ENCODE results near the gene OR2C1. TPM values are rescaled to one million over a fixed set of nuclear protein-coding genes. Genes with fewer than 3 reads are reported as not detected.

The OR2C1 gene
- total RNA-seq, 1 experiment from 2014 or later, result not detected

DNA sequence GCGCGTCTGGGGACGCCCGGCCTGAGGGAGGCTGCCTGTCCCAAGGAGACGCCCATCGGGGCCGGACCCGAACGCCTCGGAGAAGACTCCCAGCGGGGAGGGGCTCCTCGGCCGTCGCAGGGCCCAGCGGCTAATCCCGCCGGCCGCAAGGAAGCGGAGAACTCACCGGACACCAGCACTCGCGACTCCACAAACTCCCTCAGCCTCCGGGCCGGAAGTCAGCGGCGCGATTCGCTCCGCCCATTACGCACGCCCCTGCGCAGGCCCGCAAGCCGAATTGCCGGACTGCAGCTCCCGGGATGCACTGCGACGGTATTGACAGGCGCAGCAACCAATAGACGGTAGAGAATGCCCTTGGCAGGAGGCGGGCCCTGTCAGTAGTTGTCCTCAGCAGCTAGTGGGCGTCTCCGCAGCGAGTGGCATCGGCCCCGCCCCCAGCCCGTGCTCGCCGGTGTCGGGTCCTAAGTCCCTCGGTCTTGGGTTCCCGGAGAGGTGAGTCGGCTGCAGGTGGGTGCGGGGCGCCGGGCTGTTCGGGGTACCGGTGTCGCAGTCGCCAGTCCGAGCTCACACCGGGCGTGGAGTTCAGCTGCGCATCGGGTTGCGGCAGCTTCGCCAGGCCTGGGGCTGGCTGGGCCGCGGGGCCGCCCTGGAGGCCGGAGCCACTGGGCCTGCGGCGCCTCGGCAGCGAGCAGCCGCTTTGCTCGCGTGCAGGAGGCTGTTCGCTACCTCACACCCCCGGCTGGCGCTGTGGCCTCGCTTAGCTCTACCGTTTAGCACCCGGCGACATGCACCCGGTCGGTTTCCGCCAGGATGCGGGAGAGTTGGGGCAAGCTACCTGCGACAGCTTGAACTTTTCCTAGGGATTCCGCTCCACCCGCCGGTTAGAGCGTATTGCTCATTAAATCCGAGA is 45.3 kb downstream of the OR2C1 start, which contains the start of the genes ZNF174 and ZSCAN32:
Gene ZNF174, plus strand, starts transcription at position 437 of the 910 bp plus-strand sequence. CDS start 790 bp downstream, outside the sequence.
Gene ZSCAN32, minus strand, starts transcription at position 226 of the 910 bp plus-strand sequence. CDS start 3,447 bp downstream, outside the sequence.
- Histone ChIP-seq H3K4me3 (ENCODE audit: low read depth, low read length) (peak within 1 kb of the TSS; percentile 83), H3K27me3 (replicated peaks; ENCODE audit: control insufficient read depth, insufficient read depth, low read length) (no peaks in the 10 kb centered on the region), H3K9me3 (peaks cover 1% of the 10 kb centered on the region; the same call in 1 of the 2 replicates), H3K4me1 (no peaks in the 10 kb centered on the region), H3K36me3 (ENCODE audit: control insufficient read depth, insufficient read depth, low read length) (peaks cover 2% of the 10 kb centered on the region)
- peak within 1 kb of the TSS; percentile 87 for H3K4me3 Mint-ChIP-seq (ENCODE audit: unreplicated experiment)
- ChIA-PET POLR2A (interaction anchor here (0.5 to 2.2 kb wide), 9 partner anchors 43 to 276 kb away, joined by 3 to 25 read pairs (median 3); partner anchors contain the start of genes NAA60, ZNF263 and ZNF597), CTCF (interaction anchor here (0.5 to 2.1 kb wide), 4 partner anchors 42 to 250 kb away, joined by 3 to 10 read pairs (median 6); partner anchors contain the start of genes NAA60 and ZNF597)
- H3K4me1 Mint-ChIP-seq (ENCODE audit: low read depth, unreplicated experiment), result peaks cover 5% of the 10 kb centered on the region
- H3K27me3 Mint-ChIP-seq (ENCODE audit: insufficient read depth, unreplicated experiment), result no peaks in the 10 kb centered on the region
- TF ChIP-seq, protein P1, sequence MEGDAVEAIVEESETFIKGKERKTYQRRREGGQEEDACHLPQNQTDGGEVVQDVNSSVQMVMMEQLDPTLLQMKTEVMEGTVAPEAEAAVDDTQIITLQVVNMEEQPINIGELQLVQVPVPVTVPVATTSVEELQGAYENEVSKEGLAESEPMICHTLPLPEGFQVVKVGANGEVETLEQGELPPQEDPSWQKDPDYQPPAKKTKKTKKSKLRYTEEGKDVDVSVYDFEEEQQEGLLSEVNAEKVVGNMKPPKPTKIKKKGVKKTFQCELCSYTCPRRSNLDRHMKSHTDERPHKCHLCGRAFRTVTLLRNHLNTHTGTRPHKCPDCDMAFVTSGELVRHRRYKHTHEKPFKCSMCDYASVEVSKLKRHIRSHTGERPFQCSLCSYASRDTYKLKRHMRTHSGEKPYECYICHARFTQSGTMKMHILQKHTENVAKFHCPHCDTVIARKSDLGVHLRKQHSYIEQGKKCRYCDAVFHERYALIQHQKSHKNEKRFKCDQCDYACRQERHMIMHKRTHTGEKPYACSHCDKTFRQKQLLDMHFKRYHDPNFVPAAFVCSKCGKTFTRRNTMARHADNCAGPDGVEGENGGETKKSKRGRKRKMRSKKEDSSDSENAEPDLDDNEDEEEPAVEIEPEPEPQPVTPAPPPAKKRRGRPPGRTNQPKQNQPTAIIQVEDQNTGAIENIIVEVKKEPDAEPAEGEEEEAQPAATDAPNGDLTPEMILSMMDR (IDR thresholded peaks at IDR 0.05; ENCODE audit: insufficient read depth in 1 of 2, low read depth in 1 of 2, low read length in 1 of 2, severe bottlenecking in 1 of 2, unreplicated experiment in 1 of 2), result no peak
- peak; percentile 99 for DNase-seq
- intact Hi-C loops (cut with micrococcal nuclease; ENCODE audit: unreplicated experiment), result loop anchor here (1.0 to 10.0 kb wide), 3 partner anchors 41 to 116 kb away; partner anchors contain the start of gene ZNF263
- H3K36me3 Mint-ChIP-seq (ENCODE audit: insufficient read depth, unreplicated experiment), result peaks cover 44% of the 10 kb centered on the region
- BruUV-seq (replicated peaks), result no TSS peak
- no peaks in the 10 kb centered on the region for H3K9me3 Mint-ChIP-seq (ENCODE audit: unreplicated experiment)
- peak within 1 kb of the TSS; percentile 79 for H3K27ac Mint-ChIP-seq (ENCODE audit: unreplicated experiment)

DNA sequence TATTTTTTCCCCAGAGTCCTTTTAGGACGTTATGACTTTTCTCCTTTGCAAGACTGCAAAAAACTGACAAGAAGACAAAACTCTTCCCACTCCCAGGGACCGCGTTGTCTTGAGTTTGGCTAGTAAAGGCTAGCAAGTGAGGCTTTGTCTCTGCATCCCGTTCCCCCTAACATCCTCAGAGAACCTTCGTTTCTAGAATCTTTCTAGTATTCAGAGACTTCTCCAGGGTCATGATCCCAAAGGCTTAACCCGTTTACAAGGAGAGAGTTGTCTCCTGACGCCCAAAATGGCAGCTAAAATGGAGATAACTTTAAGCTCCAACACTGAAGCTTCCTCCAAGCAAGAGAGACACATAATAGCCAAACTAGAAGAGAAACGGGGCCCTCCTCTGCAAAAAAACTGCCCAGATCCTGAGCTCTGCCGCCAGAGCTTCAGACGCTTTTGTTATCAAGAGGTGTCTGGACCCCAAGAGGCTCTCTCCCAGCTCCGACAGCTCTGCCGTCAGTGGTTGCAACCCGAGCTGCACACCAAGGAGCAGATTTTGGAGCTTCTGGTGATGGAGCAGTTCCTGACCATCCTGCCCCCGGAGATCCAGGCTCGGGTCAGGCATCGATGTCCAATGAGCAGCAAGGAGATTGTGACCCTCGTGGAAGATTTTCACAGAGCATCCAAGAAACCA is 46.2 kb downstream of the OR2C1 start:
- Mint-ChIP-seq H3K9me3 (ENCODE audit: unreplicated experiment) (no peaks in the 10 kb centered on the region), H3K27ac (ENCODE audit: unreplicated experiment) (peak overlapping the region; percentile 79), H3K4me1 (ENCODE audit: low read depth, unreplicated experiment) (peaks cover 5% of the 10 kb centered on the region), H3K36me3 (ENCODE audit: insufficient read depth, unreplicated experiment) (peaks cover 45% of the 10 kb centered on the region), H3K27me3 (ENCODE audit: insufficient read depth, unreplicated experiment) (no peaks in the 10 kb centered on the region), H3K4me3 (ENCODE audit: unreplicated experiment) (peak overlapping the region; percentile 87)
- intact Hi-C loops (cut with micrococcal nuclease; ENCODE audit: unreplicated experiment), result loop anchor here (1.0 to 10.0 kb wide), 3 partner anchors 40 to 117 kb away; partner anchors contain the start of gene ZNF263
- Histone ChIP-seq H3K4me1 (no peaks in the 10 kb centered on the region), H3K36me3 (ENCODE audit: control insufficient read depth, insufficient read depth, low read length) (peaks cover 2% of the 10 kb centered on the region; the same call in 1 of the 2 replicates), H3K27me3 (replicated peaks; ENCODE audit: control insufficient read depth, insufficient read depth, low read length) (no peaks in the 10 kb centered on the region), H3K9me3 (peaks cover 4% of the 10 kb centered on the region; the same call in 1 of the 2 replicates), H3K4me3 (ENCODE audit: low read depth, low read length) (peak overlapping the region; percentile 74)
- CTCF ChIA-PET, result interaction anchor here (0.6 to 2.1 kb wide), 3 partner anchors 41 to 254 kb away, joined by 3 to 10 read pairs (median 6); partner anchors contain the start of genes NAA60 and ZNF597
- BruUV-seq (replicated peaks), result TSS peak; percentile 55
- POLR2A ChIA-PET, result interaction anchor here (0.5 to 2.2 kb wide), 6 partner anchors 42 to 137 kb away, joined by 3 to 25 read pairs (median 7); partner anchors contain the start of genes NAA60, ZNF263 and ZNF597
- DNase-seq, result peak in 1 of 2 experiments; percentile 4
- TF ChIP-seq, protein P1 (IDR thresholded peaks at IDR 0.05; ENCODE audit: insufficient read depth in 1 of 2, low read depth in 1 of 2, low read length in 1 of 2, severe bottlenecking in 1 of 2, unreplicated experiment in 1 of 2), result no peak

Other genes with a start within 250 kb of the OR2C1 start
- 10.3 and 13.5 TPM in 2 replicates for gene ZNF205, start 243.3 kb upstream of the OR2C1 start, total RNA-seq (2022)
- 5.3 and 5.5 TPM in 2 replicates for gene ZNF213, start 220.9 kb upstream of the OR2C1 start, total RNA-seq (2022)
- gene OR1F1, start 167.7 kb upstream of the OR2C1 start, total RNA-seq (2022), result not detected in 2 replicates
- gene ZNF200, start 120.7 kb upstream of the OR2C1 start, total RNA-seq (2022), result 11.3 and 12.1 TPM in 2 replicates
- gene MEFV, start 99.3 kb upstream of the OR2C1 start, total RNA-seq (2022), result not detected in 2 replicates
- 37.0 and 37.4 TPM in 2 replicates for gene ZNF263, start 72.4 kb upstream of the OR2C1 start, total RNA-seq (2022)
- 3.7 and 5.2 TPM in 2 replicates for gene TIGD7, start 50.5 kb upstream of the OR2C1 start, total RNA-seq (2022)
- gene ZNF75A, start 50.4 kb upstream of the OR2C1 start, total RNA-seq (2022), result 28.4 and 29.1 TPM in 2 replicates
- gene ZSCAN32, start 45.1 kb downstream of the OR2C1 start, total RNA-seq (2022), result 14.1 and 16.6 TPM in 2 replicates
- 11.9 and 12.6 TPM in 2 replicates for gene ZNF174, start 45.3 kb downstream of the OR2C1 start, total RNA-seq (2022)
- 3.7 and 3.8 TPM in 2 replicates for gene ZNF597, start 87.6 kb downstream of the OR2C1 start, total RNA-seq (2022)
- 84.9 and 92.8 TPM in 2 replicates for gene NAA60, start 87.8 kb downstream of the OR2C1 start, total RNA-seq (2022)
- not detected in 2 replicates for gene C16orf90, start 139.6 kb downstream of the OR2C1 start, total RNA-seq (2022)
- gene CLUAP1, start 145.1 kb downstream of the OR2C1 start, total RNA-seq (2022), result 11.8 and 20.2 TPM in 2 replicates
- not detected in 2 replicates for gene NLRC3, start 221.5 kb downstream of the OR2C1 start, total RNA-seq (2022)